ENCODE data around the gene HIKESHI. TPM values are rescaled to one million over a fixed set of nuclear protein-coding genes. Genes with fewer than 3 reads are reported as not detected.
A peak's percentile ranks its signal among the peaks of the same experiment; 100 is the strongest.

Gene HIKESHI
- total and polyA plus RNA-seq, 10 donors: 22.5 to 44.9 (median 25.8) TPM

DNA sequence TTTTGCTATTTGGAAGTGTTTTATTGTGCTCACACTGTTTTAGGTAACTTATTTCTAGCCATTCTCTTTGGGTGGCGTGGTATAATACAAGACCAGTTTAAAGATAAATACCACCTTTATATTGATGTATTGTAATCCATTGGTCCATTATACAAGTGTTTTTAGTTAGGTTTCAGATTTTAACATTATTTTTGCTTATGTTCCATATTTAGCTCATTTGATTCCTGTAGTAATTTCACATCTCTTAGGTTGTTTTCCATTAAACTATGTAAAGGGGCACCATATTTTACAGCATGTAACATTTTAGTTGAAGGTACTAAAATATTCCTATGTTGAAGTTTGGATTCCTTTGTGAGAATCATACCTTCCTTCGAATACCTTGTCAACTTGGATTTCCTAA lies 37.4 kb upstream of the HIKESHI start:
- Histone ChIP-seq H3K27ac (no peak overlapping the region), H3K9me3 (no peaks in the 10 kb centered on the region), H3K4me1 (no peaks in the 10 kb centered on the region), H3K27me3 (replicated peaks in 1 of 7) (no peaks in the 10 kb centered on the region), H3K36me3 (peaks cover 3 to 93% (median 24%) of the 10 kb centered on the region in 6 donors), H3K4me3 (no peak overlapping the region)
- WGBS, 5 donors: 96 to 100% (median 98%) methylated on average over 2 of the region's 2 CpGs
- intact Hi-C loops (cut with DNase I; ENCODE audit: low total_unique reads): no loop called here
- TF ChIP-seq, protein P1, sequence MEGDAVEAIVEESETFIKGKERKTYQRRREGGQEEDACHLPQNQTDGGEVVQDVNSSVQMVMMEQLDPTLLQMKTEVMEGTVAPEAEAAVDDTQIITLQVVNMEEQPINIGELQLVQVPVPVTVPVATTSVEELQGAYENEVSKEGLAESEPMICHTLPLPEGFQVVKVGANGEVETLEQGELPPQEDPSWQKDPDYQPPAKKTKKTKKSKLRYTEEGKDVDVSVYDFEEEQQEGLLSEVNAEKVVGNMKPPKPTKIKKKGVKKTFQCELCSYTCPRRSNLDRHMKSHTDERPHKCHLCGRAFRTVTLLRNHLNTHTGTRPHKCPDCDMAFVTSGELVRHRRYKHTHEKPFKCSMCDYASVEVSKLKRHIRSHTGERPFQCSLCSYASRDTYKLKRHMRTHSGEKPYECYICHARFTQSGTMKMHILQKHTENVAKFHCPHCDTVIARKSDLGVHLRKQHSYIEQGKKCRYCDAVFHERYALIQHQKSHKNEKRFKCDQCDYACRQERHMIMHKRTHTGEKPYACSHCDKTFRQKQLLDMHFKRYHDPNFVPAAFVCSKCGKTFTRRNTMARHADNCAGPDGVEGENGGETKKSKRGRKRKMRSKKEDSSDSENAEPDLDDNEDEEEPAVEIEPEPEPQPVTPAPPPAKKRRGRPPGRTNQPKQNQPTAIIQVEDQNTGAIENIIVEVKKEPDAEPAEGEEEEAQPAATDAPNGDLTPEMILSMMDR (IDR thresholded peaks at IDR 0.05 in 8 of 11, conservative IDR thresholded peaks at IDR 0.05 in 3 of 11): no peak
- no peak for TF ChIP-seq POLR2A (IDR thresholded peaks at IDR 0.05)
- TF ChIP-seq POLR2AphosphoS5 (IDR thresholded peaks at IDR 0.05): no peak
- DNase-seq: no peak

DNA sequence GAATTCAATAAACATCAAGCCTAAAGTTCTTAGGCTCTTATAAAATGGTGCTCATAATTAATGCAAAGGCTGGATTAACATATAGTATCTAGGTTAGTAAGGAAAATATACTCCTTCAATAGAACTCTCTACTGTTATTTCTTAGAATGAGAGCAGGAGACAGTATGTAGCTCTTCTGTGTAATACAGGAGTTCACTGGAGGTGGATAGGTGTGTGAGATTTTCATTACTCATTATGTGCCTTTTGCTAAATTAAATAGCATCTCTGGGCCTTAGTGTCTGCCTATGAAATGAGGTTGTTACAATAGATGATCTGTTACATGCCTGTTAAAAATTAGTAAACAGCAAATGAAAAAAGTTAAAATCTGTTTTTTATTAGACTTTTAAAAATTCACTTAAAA lies 36.8 kb upstream of the HIKESHI start:
- no peaks in the 10 kb centered on the region for H3K9me3 ChIP-seq
- intact Hi-C loops (cut with DNase I; ENCODE audit: low total_unique reads): no loop called here
- H3K4me3 ChIP-seq: no peak overlapping the region
- peaks cover 3 to 93% (median 21%) of the 10 kb centered on the region in 6 donors for H3K36me3 ChIP-seq
- H3K27me3 ChIP-seq (replicated peaks in 1 of 7): no peaks in the 10 kb centered on the region
- H3K27ac ChIP-seq: no peak overlapping the region
- no peak for DNase-seq
- H3K4me1 ChIP-seq: no peaks in the 10 kb centered on the region
- TF ChIP-seq, protein P1 (IDR thresholded peaks at IDR 0.05 in 8 of 11, conservative IDR thresholded peaks at IDR 0.05 in 3 of 11): no peak
- TF ChIP-seq POLR2AphosphoS5 (IDR thresholded peaks at IDR 0.05) (no peak), POLR2A (IDR thresholded peaks at IDR 0.05) (no peak)

DNA sequence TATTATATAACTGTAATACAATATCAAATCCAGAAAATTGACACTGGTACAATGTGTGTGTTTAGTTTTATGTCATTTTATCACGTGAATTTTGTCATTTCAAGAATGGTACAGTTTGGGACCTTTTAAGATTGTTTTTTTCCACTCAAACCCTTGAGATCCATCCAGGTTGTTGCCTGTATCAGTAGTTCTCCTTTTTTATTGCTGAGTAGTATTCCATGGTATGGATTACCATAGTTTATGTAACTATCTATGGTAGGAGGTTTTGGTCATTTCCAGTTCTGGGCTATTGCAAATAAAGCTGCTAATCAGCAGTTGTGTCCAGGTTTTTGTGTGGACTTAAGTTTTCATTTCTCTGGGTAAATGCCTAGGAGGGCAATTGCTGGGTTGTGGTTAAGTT lies 32.4 kb upstream of the HIKESHI start:
- Histone ChIP-seq H3K9me3 (no peaks in the 10 kb centered on the region), H3K27me3 (replicated peaks in 1 of 7) (no peaks in the 10 kb centered on the region), H3K4me1 (no peaks in the 10 kb centered on the region), H3K36me3 (peaks cover 0 to 81% (median 9%) of the 10 kb centered on the region in 6 donors), H3K4me3 (no peak overlapping the region), H3K27ac (no peak overlapping the region)
- TF ChIP-seq, protein P1 (IDR thresholded peaks at IDR 0.05 in 8 of 11, conservative IDR thresholded peaks at IDR 0.05 in 3 of 11): no peak
- TF ChIP-seq POLR2A (IDR thresholded peaks at IDR 0.05) (no peak), POLR2AphosphoS5 (IDR thresholded peaks at IDR 0.05) (no peak)
- DNase-seq: no peak
- intact Hi-C loops (cut with DNase I; ENCODE audit: low total_unique reads): no loop called here
- 74 to 87% (median 78%) methylated on average over 1 of the region's 1 CpG for WGBS, 5 donors

DNA sequence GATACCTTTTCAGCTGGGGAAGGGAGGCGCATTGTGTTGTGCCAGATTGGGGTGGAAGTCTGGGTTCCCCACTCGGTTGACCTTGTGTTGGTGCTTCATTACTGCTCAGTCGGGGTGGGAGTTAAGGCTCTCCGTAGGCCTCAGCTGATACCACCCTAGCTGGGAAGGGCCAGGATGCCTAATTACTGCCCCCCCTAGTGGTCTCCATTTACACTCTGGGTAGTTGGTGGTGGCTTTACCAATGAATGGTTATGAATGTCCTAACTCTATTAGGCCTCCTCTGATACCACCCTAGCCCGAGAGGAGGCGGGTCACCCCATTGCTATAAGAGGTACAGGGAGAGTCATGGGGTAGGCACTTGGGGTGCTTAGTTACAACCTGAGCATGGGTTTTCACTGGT lies 27.5 kb upstream of the HIKESHI start:
- DNase-seq: no peak
- no peaks in the 10 kb centered on the region for H3K9me3 ChIP-seq
- H3K4me1 ChIP-seq: no peaks in the 10 kb centered on the region
- H3K36me3 ChIP-seq: peaks cover 0 to 98% (median 25%) of the 10 kb centered on the region in 6 donors
- TF ChIP-seq, protein P1 (IDR thresholded peaks at IDR 0.05 in 8 of 11, conservative IDR thresholded peaks at IDR 0.05 in 3 of 11): peak in 1 of 11 experiments; percentile 17
- TF ChIP-seq POLR2A (IDR thresholded peaks at IDR 0.05): no peak
- WGBS, 5 donors: 90 to 100% (median 94%) methylated on average over 5 to 6 of the region's 6 CpGs
- H3K27me3 ChIP-seq (replicated peaks in 1 of 7): no peaks in the 10 kb centered on the region
- intact Hi-C loops (cut with DNase I; ENCODE audit: low total_unique reads): no loop called here
- H3K27ac ChIP-seq: no peak overlapping the region
- H3K4me3 ChIP-seq: no peak overlapping the region
